Stimulated activated CD8-positive, alpha-beta memory T cell treated with anti-CD3 and anti-CD28 coated beads, Interleukin-4, amount 100 ng/mL, for 1 hour (primary cell): ENCODE results near the gene ANG.
A peak's percentile ranks its signal among the peaks of the same experiment; 100 is the strongest.

Experiments used
- DNase-seq, 2 donors: peaks; one replicate each; pipeline ENCODE4 v3.0.0-alpha.2; 2020; ENCODE audit warnings: low read depth in 2 of 2, low spot score in 1 of 2

Gene ANG

GRCh38 chr14:20675669-20676068 lies 12.9 kb upstream of the ANG start:
- DNase-seq: no peak

- DNase-seq: no peak
These were observed 12.5 kb upstream of the ANG start for GRCh38 chr14:20676072-20676471.

DNA sequence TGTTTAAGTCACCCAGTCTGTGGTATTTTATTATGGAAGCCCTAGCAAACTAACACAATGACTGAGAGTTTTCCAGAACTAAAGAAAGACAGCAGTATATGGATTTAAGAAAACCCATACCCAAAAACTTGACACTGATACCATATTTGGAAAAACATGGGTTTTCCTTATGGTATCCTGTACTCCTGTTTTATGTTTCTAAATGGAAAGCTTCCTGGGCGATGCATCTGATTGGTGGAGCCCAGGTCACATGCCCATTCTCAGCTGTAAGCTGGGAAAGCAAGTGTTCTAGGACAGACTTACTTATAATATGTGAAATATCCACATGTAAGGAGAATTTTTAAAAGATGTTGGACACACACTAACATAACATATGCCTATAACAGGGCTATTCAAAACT lies 8.7 kb upstream of the ANG start:
- DNase-seq: no peak

DNA sequence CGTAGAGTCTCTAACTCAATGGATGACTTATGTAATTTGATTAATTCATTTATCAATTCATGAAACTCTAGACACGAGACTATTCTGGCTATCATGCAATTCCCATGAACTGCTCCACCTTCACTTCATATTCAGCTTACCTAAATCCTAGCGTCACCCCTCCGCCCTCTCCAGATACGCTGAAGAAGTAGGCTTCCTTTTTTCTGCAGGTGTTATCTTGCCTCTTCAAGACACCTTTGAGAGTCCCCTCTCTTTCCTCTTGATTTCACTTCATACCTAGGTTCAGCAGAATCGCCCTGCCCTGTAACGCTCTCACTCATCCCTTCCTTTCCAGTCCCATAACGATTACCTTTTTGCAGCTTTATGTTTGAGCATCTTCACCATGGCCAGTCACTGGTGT lies 8.2 kb upstream of the ANG start:
- DNase-seq: no peak

- no peak for DNase-seq
These were observed 7.7 kb upstream of the ANG start for GRCh38 chr14:20680843-20681347.

DNA sequence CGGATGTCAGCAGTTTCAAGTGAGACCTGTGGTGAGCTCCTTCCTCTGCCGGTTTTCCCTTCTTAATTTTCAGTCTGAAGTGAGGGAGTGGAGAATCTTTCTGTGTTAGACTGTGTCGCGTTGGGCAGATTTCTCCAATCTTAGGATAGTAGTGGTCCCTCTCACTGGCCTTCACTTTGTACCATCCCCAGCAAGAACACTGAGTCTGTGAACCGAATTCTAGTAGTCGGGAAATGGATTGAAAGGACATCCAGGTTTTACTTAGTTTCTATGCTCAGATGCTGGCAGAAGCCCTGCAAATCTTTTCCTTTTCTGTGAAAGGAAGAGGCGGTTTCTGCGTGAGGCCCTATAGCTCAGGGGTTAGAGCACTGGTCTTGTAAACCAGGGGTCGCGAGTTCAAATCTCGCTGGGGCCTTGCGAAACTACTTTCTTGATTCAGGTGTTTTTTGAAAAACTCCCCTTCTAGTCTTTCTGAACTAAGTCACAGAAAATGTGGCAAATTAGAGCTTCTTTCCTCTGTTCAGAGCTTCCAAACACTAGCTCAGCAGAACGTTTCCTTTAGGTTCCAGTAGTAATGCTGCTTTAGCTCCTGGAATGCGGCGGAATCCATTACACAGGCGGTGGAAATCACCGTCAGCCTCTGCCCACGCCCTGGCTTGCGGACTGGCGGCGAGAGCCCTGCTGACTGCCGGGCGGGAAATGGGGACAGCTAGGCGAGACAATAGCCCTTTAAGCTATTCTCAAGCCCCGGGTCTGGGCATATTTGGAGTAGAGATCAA lies 7.0 kb upstream of the ANG start:
- DNase-seq: peak; percentile 64 to 78

GRCh38 chr14:20682127-20682434 lies 6.5 kb upstream of the ANG start:
- DNase-seq: no peak

GRCh38 chr14:20682435-20683124 lies 6.0 kb upstream of the ANG start:
- peak; percentile 46 to 55 for DNase-seq

GRCh38 chr14:20683125-20683890 lies 5.3 kb upstream of the ANG start:
- DNase-seq: peak; percentile 44 to 54

- peak; percentile 56 to 69 for DNase-seq
These were observed 4.5 kb upstream of the ANG start, which contains the start of gene RNASE4 for GRCh38 chr14:20683891-20684661. TSS of gene RNASE4 (plus strand) at chr14:20684560. CDS start at chr14:20699372, 14,812 bp downstream.

DNA sequence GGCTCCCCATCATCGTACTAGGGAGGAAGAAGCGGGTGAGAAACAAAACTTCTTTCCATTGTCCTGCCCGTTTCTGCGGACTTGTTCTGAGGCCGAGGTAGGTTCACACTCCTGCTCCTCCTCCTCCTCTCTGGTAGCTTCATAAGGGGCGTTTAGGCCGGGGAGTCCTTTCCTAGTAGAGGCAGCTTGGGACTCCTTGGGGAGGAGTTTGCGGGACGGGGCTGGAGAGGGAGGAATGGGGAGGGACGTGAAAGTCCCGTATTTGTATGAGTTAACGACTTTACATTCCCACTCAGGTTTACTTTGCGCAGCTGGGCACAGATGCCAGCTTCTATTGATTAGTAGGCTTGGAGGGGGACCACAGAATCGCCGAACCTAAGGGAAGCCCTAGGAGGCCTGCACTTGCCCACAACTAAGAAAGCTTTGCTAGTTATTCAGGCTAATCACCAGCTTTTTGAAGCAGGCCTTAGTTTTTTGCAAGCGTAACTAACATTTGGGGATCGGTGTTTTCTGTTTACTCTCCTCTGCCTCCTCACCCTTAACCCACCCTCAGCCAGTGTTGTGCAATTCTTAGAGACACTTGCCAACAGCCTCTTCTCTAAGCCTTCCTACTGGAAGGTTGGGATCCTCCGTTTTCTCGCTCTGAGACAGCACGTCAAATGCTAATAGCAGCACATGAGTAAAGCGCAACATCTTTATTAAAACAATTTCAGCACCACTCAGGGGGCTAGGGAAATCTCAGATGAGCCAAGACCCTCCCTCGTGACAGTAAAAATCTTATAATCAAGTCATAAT lies 3.7 kb upstream of the ANG start:
- no peak for DNase-seq

DNA sequence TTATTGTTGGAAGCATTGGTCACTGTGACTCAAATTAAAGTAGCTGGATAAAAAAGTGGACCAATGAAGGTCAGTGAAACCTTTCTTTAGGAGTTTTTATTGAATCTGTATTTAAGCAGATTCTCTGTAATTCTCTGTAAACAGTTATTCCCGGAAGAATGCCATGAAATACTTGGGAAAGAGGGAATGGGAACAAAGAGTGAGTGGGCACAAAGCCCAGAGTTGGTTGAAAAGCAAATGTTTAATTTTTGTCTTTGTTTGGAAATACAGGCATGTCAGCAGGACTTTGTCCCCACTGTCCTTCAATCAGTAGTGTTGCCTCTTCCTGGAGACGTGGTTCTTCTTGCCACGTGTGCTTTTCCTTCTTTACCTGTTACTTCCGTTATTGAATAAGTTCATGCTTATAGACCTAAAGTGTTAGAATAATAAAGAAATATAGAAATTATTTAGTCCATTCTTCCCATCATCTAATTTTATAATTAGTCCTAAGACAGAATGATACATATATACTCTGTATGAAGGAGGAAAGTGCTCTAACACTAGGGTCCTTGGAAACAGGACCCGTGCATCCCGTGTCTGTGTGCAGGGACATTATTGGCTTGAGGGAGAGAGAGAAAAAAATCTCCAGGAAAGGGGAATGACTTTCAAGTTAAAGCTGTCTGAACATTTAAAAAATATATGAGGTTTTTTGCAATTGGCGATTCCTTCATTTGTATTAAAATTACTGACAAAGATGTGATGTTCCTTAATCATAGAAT lies 2.0 kb upstream of the ANG start:
- DNase-seq: no peak

- DNase-seq: no peak
These were observed 1.0 kb upstream of the ANG start for GRCh38 chr14:20687362-20688166.

DNA sequence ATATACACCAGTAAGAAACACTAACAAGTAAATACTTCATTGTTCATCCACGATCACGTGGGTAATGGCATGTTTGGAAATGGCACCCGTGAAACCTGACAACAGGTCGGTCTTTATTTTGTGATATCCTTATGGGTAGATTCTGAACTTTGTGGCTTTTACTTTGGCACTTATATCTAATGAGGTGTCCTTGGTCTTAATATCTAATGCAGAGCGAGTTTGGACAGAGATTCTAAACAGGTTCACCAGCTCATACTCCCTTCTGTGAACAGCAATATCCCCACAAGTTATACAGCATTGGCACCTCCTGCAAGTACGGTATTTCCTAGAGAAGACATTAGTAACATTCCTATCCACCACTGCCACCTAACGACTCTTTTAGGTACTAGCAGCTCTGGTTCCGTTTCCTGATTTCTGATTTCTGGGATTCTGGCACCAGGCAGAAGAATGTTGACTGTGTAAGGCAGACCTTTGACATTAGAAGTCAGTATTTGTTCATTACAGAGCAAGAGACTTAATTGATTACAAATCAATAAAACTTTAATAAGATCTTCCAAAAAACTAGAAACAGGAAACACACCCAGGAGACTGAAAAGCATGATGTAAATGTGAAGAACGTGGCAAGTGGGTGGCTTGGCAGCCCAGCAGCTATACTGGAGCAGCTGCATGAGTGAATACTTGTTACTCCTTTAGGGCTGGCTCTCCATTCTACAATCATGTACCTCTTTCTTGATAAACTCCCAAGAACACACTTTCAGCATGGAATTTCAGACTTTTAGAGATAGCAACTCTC lies 2.5 kb downstream of the ANG start:
- no peak for DNase-seq

DNA sequence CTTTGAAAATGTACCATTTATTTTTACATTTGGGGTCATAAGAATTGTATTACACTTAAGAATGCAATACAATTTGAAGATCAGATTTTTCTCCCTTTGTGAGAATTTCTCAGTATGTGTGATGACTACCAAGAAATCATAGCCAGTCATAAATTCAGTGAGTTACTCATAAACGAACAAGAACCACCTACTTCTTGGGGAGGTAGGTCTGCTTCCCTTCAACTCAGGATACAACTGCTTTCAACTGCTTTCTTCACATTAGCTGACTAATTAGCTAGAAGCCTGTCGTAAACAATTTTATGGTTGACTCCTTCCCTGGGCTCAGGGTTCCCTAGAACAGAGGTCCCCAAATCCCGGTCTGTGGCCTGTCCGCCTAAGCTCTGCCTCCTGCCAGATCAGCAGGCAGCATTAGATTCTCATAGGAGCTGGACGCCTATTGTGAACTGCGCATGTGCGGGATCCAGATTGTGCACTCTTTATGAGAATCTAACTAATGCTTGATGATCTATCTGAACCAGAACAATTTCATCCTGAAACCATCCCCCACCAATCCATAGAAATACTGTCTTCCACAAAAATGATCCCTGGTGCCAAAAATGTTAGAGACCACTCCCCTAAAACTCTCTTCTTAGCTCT lies 3.7 kb downstream of the ANG start:
- DNase-seq: no peak

- no peak for DNase-seq
These were observed 8.2 kb downstream of the ANG start for GRCh38 chr14:20696764-20697163.

- DNase-seq: peak in 1 of 2 donors; percentile 33
These were observed 8.9 kb downstream of the ANG start for GRCh38 chr14:20697273-20698017.
